Measurements from ENCODE around the gene TBC1D22A.
"Not testable (repeated sequence)": the region's sequence is repeated elsewhere in the genome, so short reads cannot be mapped to it uniquely, and the experiment has no call there.

The TBC1D22A gene

DNA sequence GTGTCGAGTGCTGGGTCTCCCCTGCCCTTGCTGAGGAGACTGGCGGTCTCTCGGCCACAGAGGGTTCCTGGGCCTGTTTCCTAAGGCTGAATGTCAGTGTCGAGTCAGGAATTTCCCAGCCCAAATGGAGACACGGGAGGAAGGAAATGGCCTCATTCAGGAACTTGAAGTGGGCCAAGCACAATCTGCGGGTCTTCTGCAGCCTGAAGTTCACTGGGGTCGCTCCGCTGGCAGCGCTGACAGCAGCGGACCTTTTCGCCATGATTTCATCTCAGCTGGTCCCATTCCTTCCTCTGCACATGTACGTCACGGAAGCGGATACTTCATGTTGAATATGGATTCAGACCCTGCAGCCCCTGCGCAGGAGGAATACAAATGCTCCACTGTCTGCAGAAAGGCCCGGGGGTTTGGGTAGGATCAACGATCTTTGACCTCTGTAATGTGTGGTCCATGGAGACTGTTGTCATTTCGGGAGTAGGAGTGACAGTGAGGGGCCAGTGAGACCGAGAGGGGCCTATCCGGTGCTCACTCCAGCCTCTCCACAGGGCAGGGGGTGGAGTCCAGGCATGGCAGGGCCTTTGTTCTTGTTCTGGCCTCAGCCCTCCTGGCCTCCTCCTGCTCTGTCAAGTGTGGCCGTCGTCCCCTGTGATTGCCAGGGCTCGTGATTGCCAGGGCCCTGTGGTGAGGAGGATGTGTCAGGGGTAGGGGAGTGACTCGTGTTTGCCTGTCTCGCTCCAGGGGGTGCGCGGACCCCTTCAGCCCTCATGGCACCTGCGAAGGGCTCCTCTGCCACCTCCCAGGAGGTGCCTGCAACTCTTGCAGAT, 402.3 kb downstream of the TBC1D22A start:
- DNase-seq = peak; percentile 56

DNA sequence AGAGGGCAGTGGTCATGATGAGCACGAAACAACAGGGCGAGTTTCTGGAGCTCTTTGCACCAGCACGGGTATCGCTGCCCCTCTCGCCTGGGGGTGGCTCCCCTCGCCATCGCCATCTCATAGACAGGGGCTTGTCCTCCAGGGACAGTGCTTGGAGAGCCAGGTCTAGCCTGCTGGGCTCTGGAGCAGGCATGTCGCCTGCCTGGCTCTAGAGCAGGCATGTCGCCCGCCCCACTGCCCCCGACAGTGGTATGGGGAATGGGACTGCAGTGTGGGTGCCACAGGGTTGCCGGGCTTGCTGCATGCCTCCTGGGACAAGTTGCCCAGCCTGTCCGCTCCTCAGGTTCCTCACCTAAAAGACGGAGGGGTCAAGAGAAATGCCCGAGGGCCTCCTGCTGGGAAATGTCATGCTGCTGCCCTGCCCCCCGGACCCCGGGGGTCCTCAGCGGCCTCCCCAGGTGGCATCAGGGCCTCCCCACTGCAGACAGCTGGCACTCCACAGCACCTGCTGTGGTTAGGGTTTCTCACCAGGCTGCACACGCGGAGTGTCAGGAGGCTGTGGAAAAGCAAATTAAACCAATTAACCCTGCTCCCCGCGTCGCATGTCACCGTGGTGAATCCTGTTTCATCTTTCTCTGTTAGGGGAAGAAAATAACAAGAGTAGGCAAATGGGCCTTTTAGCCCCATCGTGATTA, 403.0 kb downstream of the TBC1D22A start:
- DNase-seq = peak; percentile 46

DNA sequence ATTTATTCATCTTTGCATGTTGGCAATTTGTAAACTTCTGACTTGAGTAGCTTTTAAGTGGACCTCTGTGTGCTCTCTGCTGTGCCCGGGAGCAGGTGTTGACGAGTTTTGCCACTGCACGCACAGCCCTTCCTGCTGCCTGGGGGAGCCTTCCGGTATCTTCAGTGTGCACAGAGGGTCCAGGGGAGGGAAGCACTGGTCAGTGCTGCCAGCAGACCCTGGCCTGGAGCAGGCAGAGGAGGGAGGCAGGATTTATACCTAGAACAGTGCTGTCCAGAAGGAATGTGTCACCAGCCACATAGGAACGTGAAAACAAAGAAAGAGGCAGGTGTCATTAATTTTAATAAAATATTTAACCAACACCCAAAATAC, 403.6 kb downstream of the TBC1D22A start:
- DNase-seq = no peak

DNA sequence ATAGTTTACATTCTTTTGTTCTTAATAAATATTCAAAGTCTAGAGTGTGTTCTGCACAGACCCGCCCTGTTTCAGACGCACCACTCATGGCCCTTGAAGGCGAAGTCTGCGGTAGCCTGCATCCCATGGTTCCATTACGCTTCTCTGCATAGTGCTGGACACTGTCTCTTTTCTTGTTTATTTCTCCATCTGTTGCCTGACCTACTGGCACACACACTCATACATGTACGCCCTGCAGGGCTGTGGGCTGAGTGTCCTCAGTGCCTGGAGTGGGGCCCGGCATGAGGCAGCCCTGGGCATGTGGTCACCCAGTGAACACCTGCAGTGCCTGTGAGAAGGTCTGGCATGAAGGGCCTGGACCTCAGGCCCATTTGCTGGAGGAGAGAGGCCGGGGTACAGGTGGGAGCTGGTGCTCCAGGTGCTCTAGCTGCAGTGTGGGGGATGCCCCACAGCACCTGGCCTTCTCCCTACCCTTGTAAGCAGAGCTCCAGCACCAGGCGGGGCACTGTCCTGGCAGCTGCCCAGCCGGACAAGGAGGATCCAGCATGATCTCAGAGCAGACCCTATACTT, 404.1 kb downstream of the TBC1D22A start:
- no peak for DNase-seq

DNA sequence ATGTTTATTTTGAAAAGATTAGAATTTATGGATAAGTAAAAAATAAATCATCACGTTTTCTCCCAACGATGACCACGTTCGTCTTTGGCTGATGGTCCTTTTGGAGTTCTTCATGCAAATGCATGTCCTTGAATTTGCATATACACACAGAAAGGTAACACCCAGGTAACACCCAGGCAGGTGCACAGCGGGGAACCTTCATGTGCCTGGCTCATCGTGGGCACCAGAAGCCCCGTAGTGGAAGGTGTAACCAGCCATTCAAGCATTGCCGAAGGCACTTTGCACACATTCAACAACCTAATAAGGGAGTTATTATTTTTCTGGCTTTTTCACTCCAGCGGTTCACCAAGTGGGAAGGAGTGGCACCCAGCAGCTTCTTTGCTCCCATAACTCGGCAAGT, 404.6 kb downstream of the TBC1D22A start:
- DNase-seq = no peak

DNA sequence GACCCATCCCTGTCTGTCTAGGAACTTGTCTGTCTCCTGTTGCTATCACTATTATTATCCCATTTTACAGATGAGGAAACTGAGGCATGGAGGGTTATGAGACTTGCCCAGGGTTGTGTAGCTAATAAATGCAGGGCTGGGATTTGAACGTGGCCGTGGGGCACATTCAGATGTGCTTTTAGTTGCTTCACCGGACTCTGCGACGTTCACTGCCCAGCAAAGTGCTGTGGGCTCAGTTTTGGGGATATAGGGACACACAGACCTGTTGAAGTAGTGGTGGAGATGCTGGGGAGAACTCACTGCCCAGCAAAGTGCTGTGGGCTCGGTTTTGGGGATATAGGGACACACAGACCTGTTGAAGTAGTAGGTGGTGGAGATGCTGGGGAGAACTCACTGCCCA, 405.5 kb downstream of the TBC1D22A start:
- DNase-seq = not testable (repeated sequence)

DNA sequence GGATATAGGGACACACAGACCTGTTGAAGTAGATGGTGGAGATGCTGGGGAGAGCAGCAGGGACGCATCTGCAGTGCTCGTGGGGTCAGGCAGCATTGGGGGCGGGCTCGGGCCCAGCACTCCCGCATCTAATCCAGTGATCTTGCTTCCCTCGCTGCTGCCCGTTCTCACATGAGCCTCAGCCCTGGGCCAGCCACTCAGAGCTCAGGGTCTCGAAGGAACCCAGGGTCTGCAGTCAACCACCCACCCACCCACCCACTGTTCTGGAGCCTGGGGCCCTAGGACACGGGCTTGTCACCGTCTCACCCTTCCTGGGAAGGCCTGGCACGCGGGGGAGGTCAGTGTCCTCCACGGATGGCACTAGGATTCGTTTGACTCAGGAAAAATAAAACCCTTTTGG, 406.0 kb downstream of the TBC1D22A start:
- DNase-seq = no peak

DNA sequence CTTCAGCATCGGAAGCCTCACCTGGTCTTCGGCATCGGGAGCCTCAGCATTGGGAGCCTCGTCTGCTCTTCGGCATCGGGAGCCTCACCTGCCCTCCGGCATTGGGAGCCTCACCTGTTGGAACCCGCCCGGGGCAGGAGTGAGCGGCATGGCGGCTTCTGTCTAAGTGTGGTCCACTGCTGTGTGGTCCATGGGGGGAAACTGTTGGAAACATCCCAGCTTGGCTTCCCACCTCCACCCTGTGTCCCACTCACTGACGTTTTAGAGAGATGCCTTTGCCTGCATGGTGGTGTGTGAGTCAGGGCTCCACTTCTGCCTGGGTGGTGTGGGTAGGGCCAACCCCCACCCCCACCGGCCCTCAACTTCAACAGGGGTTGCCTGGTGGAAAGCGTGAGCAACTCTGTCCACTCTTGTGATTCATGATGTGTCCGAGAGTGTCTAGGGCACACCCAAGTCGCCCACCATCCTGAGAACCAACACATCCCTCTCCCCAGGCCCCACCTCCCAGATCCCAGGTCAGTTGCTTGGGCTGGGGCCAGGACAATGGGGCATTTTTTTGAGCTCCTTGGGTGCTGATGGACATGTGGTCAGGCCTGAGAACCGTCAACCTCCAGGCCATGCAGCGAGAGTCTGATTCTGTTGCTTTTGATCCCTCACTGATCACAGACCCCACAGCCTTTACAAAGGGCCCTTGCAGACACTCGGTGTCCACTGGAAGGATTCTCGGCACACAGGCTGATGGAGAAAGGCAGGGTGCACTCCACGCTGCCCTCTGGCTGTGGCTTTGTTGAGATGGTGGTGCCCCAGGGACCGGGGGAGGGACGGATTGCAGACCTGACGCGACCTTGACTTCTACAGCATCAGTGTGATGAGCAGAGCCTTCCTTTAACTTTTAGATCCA, 406.7 kb downstream of the TBC1D22A start:
- no peak for DNase-seq

DNA sequence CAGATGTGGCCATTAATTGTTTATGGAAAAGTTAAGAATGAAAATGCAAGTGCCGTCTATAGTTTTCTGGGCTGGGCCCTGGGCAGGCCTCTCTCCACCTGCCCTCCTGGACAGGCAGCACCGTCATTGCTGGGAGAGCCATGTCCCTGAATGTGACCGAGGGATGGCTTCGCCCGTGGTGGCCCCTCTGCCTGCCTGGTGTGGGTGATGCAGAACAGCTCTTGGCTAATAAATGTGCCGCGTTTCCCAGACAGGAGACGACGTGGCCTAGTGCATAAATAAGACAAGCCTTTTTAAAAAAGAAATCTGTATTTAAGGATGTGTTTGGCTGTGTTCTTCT, 407.3 kb downstream of the TBC1D22A start:
- DNase-seq = no peak

DNA sequence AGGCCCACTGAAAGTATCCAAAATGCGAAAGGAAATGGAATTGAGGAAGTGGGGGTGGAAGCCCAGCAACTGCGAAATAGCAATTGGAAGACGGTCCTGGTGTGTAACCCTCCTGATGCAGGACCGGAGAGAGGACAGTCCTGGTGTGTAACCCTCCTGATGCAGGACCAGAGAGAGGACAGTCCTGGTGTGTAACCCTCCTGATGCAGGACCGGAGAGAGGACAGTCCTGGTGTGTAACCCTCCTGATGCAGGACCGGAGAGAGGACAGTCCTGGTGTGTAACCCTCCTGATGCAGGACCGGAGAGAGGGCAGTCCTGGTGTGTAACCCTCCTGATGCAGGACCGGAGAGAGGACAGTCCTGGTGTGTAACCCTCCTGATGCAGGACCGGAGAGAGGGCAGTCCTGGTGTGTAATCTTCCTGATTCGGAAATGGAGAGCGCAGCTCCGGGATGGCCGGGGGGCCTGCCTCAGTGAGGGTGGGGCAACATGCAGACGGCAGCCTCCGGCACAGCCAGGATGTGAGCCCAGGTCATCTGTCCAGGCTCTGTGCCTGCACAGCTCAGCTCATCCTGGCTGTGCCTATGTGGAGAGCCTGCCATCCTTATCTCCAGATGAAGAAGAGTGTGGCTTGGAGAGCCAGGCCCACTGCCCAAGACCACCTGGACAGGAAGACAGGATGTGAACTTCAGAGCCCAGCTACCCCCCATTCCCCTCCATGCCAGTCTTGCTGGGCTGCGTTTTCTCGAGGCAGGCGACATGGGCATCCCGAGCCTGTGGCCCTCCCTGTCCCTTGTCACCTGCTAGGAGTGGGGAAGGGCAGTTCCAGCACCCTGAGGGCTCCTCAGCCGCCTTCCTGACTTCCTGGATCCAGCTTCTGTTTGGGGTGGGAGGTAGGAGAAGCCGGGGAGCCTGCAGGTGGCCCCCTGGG, 408.3 kb downstream of the TBC1D22A start:
- not testable (repeated sequence) for DNase-seq

DNA sequence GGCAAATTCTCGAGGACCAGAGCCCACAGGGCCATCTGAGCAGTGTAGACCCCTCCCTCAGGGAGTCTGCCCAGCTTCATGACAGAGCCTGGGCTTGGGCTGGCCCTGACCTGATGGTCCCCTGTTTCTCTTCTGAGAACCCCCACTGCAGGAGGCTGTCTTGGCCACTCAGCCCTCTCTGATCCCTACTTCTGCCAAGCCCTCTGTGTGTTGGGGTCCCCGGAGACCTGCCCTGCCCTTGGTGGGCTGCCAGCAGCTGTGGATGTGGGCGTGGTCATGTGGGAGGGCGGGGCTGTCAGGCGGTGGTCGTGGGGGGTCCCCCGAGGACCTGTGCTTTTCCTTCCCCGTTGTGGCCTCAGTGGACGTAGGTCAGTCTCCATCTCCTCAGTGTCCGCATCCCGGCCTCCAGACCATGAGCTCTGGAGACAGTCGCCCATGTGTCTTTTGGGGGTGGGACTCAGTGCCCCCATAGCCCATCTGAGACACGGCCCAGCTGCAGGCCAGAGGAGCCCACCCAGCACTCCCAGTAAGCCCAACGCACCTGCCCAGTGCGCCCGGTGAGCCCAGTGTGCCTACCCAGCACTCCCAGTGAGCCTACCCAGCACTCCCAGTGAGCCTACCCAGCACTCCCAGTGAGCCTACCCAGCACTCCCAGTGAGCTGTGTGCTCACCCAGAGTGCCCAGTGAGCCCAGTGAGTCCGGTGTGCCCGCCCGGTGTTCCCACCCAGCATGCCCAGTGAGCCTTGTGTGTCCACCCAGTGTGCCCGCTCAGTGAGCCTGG, 409.2 kb downstream of the TBC1D22A start:
- no peak for DNase-seq

DNA sequence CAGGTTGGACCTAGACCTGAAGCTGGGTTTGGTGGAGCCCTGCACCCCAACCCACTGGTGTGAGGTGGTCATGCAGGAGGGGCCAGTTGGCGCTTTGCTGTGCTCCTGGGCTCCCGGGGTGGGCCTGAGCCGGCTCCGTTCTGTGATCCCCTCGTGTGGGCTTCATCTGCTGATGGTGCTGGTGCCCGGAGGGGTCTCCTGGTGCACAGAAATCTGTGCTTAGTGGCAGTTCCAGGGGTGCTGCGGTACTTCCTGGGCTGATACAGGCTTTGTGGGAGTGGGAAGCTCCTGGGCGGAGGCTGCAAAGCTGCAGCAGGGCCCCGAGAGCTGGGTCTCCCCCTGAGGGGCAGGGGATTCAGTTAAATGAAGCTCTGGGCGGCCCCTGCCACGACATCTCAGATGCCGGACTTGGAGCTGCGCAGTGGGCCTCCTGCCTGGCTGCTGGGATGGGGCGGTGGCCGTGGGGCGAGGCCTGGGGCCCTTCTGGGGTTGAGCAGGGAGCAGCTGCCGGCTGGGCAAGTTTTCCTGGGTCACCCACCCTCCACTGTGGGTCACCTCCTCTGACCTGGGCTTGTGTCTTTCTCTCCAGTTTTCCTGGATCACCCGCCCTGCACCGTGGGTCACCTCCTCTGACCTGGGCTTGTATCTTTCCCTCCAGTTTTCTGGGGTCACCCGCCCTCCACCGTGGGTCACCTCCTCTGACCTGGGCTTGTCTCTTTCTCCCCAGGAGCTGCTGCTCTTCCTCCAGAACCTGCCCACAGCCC, 410.5 kb downstream of the TBC1D22A start:
- DNase-seq = no peak

DNA sequence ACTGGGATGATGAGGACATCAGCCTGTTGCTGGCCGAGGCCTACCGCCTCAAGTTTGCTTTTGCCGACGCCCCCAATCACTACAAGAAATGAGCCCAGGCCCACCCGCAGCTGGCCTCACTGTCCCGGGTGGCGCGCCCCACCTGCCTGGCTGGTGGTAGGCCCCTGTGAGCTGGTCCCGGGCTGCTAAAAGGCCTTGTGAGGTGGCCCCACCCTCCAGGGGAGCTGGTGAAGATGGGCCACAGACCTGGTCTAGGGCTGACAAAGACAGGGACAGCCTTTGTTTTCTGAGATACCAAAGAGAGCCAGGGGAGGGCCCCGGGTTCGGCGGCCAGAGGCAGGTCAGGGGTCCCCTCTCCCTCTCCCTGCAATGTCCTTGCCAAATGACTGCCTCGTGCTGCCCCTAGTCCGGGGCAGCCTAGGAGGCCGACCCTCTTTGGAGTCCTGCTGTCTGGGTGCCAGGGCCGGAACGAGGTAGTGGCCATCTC, 411.1 kb downstream of the TBC1D22A start:
- DNase-seq = no peak

DNA sequence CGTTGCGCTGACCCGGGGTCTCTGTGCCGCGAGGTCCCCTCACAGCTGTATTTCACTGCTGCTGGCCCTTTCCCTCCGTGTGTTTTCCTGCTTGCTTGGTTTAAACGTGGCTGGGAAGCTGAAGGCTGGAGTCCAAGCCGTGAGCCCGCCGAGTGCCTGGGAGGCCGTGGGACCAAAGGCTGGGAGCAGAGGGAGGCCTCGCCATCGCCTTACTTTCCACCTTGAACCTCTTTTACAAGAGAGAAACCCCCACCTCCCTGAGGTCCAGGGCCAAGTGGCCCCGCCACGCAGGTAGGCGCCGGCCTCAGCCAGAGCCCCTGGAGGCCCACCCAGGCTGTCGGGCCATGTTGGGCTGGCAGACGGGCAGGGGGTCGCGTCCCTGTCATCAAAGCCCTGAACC, 411.6 kb downstream of the TBC1D22A start:
- no peak for DNase-seq

DNA sequence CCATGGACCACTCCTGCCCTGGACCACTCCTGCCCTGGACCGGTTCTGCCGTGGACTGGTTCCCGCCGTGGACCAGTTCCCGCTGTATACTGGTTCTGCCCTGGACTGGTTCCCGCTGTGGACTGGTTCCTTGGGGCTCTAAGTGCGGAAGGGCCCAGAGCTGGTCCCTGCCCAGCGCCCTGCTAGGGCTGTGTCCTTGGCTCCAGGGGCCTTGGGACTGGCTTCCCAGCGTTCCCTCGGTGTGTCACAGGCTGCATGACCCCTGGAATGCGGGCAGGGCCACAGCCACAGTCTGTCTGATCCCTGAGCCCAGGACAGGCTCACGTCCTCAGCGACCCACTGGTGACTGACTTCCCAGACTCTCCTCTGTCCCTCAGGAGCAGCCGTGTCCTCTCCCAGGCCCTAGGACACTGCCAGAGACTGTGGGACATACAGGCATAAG, 412.2 kb downstream of the TBC1D22A start:
- DNase-seq = no peak

DNA sequence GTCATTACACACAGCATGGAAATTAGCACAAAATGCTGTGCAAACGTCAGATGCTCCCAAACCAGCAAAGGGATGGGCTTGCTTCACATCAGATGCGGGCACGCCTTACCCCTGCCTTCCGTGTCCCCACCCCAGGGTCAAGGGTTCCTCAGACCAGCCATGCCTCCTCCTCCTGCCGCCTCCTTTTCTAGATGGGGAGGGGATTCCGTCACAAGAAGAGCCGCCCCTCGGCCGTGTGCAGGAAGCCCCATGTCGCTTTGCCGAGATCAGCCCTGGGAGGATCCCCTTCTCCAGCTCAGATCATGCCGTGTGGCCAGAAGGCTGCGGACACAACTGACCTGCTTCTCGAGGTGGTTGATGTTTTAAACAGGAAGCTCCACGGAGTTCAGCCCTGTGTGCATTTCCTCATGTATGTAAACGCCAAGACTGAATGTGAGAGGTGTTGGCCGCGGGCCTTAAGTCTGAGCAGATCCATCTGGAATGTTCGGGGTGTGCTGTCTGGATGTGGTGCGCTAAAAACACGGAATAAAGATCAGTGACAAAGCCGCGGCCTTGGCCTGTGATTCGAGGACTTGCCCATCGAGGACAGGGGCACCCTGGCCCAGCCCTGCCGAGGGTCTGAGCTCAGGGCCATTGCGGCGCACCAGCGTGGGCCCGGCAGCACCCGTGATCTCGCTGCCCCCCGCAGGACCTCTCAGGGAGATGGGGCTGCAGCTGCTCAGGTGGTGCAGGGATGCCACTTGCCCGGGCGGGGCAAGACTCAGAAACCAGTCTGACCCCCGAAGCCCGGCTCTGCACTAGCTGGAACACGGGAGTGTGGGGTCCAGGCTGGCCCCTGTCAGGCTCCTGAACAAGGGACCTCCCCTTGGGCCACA, 412.9 kb downstream of the TBC1D22A start:
- no peak for DNase-seq

DNA sequence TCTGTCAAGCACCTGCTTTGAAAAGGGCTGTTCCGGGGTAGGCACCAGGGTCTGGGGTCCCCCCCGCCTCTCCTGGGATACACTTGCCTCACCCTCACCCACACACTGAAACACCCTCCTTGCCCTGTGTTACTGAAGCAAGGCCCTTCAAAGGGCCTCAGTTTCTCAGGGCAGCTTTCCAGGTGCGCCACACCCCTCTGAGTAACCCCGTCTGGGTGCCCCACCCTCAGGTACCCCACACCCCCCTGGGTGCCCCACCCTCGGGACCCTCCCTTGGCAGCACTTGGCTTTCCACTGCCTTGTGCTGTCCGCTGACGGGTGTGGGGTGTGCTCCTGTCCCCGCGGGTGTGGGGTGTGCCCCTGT, 413.6 kb downstream of the TBC1D22A start:
- DNase-seq = no peak

DNA sequence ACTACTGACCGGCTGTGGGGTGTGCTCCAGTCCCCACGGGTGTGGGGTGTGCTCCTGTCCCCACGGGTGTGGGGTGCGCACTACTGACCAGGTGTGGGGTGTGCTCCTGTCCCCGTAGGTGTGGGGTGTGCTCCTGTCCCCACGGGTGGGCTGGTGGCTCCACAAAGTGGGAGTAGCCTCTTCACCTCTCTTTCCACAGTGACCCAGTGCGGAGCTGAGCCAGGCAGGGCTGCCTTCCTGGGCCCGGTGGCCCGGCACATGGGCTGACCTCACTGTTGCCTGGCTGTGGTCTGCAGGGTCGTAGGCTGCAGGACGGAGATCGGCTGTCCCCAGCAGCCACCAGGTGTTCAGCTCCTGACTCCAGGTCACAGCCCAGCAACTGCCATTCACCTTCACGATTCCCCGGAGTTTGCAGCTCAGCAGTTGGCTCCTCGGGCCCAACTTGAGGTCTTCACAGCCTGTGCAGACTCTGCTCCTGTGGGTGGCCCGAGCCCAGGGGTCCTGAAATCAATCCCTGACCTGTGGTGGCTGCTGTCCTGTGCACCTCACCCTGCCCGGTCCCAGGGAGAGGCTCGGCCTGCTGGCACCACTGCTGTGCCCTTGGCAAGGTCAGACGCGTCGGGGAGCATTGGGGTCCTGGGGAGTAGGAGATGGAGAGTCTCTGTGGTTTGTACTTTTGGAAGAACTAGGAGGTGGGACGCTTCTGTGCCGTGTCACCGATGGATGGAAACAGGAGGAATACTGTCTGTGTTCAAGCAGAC, 414.3 kb downstream of the TBC1D22A start:
- no peak for DNase-seq

All from eye (tissue), 1 donor.